GM18867 (cell line): ENCODE results near the gene ANKLE2.

Experiments used
- ATAC-seq: cut with Tn5 transposase; IDR thresholded peaks from one replicate; pipeline ENCODE4 v1.9.1; 2021; ENCODE audit warnings: mild to moderate bottlenecking, moderate library complexity; ENCODE audit not compliant: unreplicated experiment

Gene ANKLE2

GRCh38 chr12:132747896-132748295 is 13.7 kb downstream of the ANKLE2 start:
- ATAC-seq, result no peak

GRCh38 chr12:132747395-132747794 is 14.2 kb downstream of the ANKLE2 start:
- no peak for ATAC-seq

GRCh38 chr12:132746613-132747012 is 15.0 kb downstream of the ANKLE2 start:
- no peak for ATAC-seq

GRCh38 chr12:132743831-132744230 is 17.8 kb downstream of the ANKLE2 start:
- ATAC-seq, result no peak

- no peak for ATAC-seq
These were observed 20.0 kb downstream of the ANKLE2 start for GRCh38 chr12:132741620-132742019.

- ATAC-seq, result no peak
These were observed 21.0 kb downstream of the ANKLE2 start for GRCh38 chr12:132740652-132741051.

- ATAC-seq, result no peak
These were observed 21.4 kb downstream of the ANKLE2 start for GRCh38 chr12:132740313-132740646.

GRCh38 chr12:132739600-132740312 is 21.9 kb downstream of the ANKLE2 start:
- no peak for ATAC-seq

- ATAC-seq, result no peak
These were observed 24.7 kb downstream of the ANKLE2 start for GRCh38 chr12:132736913-132737312.

- ATAC-seq, result no peak
These were observed 25.3 kb downstream of the ANKLE2 start for GRCh38 chr12:132736378-132736777.

- no peak for ATAC-seq
These were observed 26.1 kb downstream of the ANKLE2 start for GRCh38 chr12:132735496-132735895.

- ATAC-seq, result no peak
These were observed 27.4 kb downstream of the ANKLE2 start for GRCh38 chr12:132734206-132734605.

- no peak for ATAC-seq
These were observed 30.1 kb downstream of the ANKLE2 start for GRCh38 chr12:132731574-132731973.

- no peak for ATAC-seq
These were observed 31.3 kb downstream of the ANKLE2 start for GRCh38 chr12:132730353-132730752.

GRCh38 chr12:132729541-132730320 is 31.9 kb downstream of the ANKLE2 start:
- no peak for ATAC-seq

GRCh38 chr12:132728502-132728901 is 33.1 kb downstream of the ANKLE2 start:
- no peak for ATAC-seq

- ATAC-seq, result no peak
These were observed 34.4 kb downstream of the ANKLE2 start for GRCh38 chr12:132727091-132727794.

GRCh38 chr12:132726386-132726785 is 35.2 kb downstream of the ANKLE2 start:
- ATAC-seq, result no peak

- ATAC-seq, result no peak
These were observed 37.0 kb downstream of the ANKLE2 start for GRCh38 chr12:132724506-132725241.

GRCh38 chr12:132723764-132724140 is 37.9 kb downstream of the ANKLE2 start:
- ATAC-seq, result no peak
